ENCODE data around the gene PALM.

GRCh38 chr19:736125-736524 is 27.4 kb downstream of the PALM start:
- TF ChIP-seq, protein P1, sequence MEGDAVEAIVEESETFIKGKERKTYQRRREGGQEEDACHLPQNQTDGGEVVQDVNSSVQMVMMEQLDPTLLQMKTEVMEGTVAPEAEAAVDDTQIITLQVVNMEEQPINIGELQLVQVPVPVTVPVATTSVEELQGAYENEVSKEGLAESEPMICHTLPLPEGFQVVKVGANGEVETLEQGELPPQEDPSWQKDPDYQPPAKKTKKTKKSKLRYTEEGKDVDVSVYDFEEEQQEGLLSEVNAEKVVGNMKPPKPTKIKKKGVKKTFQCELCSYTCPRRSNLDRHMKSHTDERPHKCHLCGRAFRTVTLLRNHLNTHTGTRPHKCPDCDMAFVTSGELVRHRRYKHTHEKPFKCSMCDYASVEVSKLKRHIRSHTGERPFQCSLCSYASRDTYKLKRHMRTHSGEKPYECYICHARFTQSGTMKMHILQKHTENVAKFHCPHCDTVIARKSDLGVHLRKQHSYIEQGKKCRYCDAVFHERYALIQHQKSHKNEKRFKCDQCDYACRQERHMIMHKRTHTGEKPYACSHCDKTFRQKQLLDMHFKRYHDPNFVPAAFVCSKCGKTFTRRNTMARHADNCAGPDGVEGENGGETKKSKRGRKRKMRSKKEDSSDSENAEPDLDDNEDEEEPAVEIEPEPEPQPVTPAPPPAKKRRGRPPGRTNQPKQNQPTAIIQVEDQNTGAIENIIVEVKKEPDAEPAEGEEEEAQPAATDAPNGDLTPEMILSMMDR (IDR thresholded peaks at IDR 0.05): no peak
- TF ChIP-seq POLR2A (IDR thresholded peaks at IDR 0.05): no peak
